K562 (cell line): Measurements from ENCODE around the gene CHMP4B. TPM values are rescaled to one million over a fixed set of nuclear protein-coding genes. Genes with fewer than 3 reads are reported as not detected.

ENCODE experiments used
- BHLHE40 ChIP-seq: IDR thresholded peaks from 2 replicates; pipeline ENCODE4 v1.6.1; 2011; ENCODE audit warnings: low read length, improper control_type of control experiment
- IRF9 ChIP-seq: fragments of 450-650 bp; IDR thresholded peaks from 2 replicates; pipeline ENCODE4 v1.6.1; 2016; ENCODE audit warnings: missing biosample characterization, missing genetic modification characterization
- RERE ChIP-seq: sonication (generic); formaldehyde crosslinking; IDR thresholded peaks from 2 replicates; pipeline ENCODE4 v1.8.0; 2023; ENCODE audit warnings: missing genetic modification reagents, mild to moderate bottlenecking, borderline replicate concordance
- RUNX1 ChIP-seq: sonication (generic); IDR thresholded peaks from 2 replicates; pipeline ENCODE4 v1.6.1; 2016; ENCODE audit warnings: antibody characterized with exemption, low read depth
- SRF ChIP-seq, 2 experiments: fragments of 250-450, 450-650 bp in 1 of 2; sonication (Bioruptor Pico) in 1 of 2; sonication (generic) in 1 of 2; formaldehyde crosslinking; IDR thresholded peaks; 2 replicates each; pipeline versions ENCODE4 v1.5.0 to v1.5.1; 2020 to 2022; ENCODE audit warnings: mild to moderate bottlenecking in 1 of 2, missing genetic modification reagents in 1 of 2
- polyA plus RNA-seq, 8 experiments: library from polyadenylated mRNA; depleted of rRNA in 4 of 8; stranded (reverse) in 5 of 8; unstranded in 3 of 8; fragments of >200 nt; fragmentation: Nextera tagmentation in 2 of 8; fragmentation: Illumina TruSeq in 1 of 8; extraction: Ambion mirVana in 2 of 8; extraction: Trizol in 1 of 8; gene quantifications; 2 replicates each; pipeline versions ENCODE4 v1.2.1 to v1.2.3, GENCODE V29; 2011 to 2014; ENCODE audit warnings: inconsistent platforms in 1 of 8, missing spikeins in 1 of 8
- total RNA-seq, 7 experiments: library from RNA; depleted of rRNA in 6 of 7; stranded (reverse); fragments of >200 nt in 6 of 7; fragmentation: Illumina TruSeq in 2 of 7; extraction: Trizol in 2 of 7; gene quantifications; 2 replicates each; pipeline versions ENCODE4 v1.2.1 to v1.2.3, GENCODE V29; 2011 to 2021; ENCODE audit warnings: low replicate concordance in 1 of 7

The CHMP4B gene
- total and polyA plus RNA-seq, 9 of the 15 experiments (the other 6 are each of a cell fraction or from before 2014, with no cell fraction given): 1.8 to 64.7 (median 31.8) TPM

- TF ChIP-seq RUNX1: no peak
- no peak for TF ChIP-seq RERE (CRISPR knock-in tag)
- no peak for TF ChIP-seq SRF (CRISPR knock-in tag; IDR thresholded peaks at IDR 0.05)
- TF ChIP-seq IRF9 (tag): no peak
- TF ChIP-seq BHLHE40: no peak
These were observed 29.2 kb upstream of the CHMP4B start (continued) for GRCh38 chr20:33781945-33782344.
